B cell (primary cell): ENCODE measurements around the gene OR2L3. TPM values are rescaled to one million over a fixed set of nuclear protein-coding genes. Genes with fewer than 3 reads are reported as not detected.

Experiments
- ATAC-seq: fragments of 200-7000 bp; cut with Tn5 transposase; one replicate; pipeline ENCODE4 v1.10.0; 2021; ENCODE audit warnings: low read depth, mild to moderate bottlenecking, moderate number of reproducible peaks, moderate library complexity
- CTCF ChIA-PET: fragments of 350-600 bp; sonication (Branson Sonifier 250); formaldehyde crosslinking; loops from one replicate; lab custom pipeline; 2021; ENCODE audit warnings: antibody characterized with exemption, inconsistent platforms; lab: Charles Lee
- POLR2A ChIA-PET: fragments of 350-600 bp; sonication (Branson Sonifier 250); formaldehyde crosslinking; loops from one replicate; lab custom pipeline; 2021; ENCODE audit warnings: antibody characterized with exemption; lab: Charles Lee
- DNase-seq: peaks from one replicate; pipeline ENCODE4 v3.0.0; 2013
- H2AFZ ChIP-seq: 2 replicates; pipeline ENCODE4 v1.6.1; 2012; ENCODE audit warnings: mild to moderate bottlenecking, low read depth, low read length; ENCODE audit not compliant: insufficient read depth, poor library complexity, severe bottlenecking
- H3K27ac ChIP-seq, 2 donors: 1 replicate in 1 of 2; 2 replicates in 1 of 2; pipeline ENCODE4 v1.5.1; 2012 to 2013; ENCODE audit warnings: low read length in 2 of 2, mild to moderate bottlenecking in 2 of 2, moderate library complexity in 1 of 2
- H3K27me3 ChIP-seq, 4 experiments: fragments of 200-600 bp in 1 of 4; sonication (generic) in 1 of 4; replicated peaks in 1 of 4; 1 replicate in 2 of 4; 2 replicates in 2 of 4; pipeline versions ENCODE4 v1.6.1 to v1.7.0; 2013 to 2016; ENCODE audit warnings: low read length in 3 of 4, mild to moderate bottlenecking in 2 of 4, mixed read lengths in 1 of 4, moderate library complexity in 1 of 4; ENCODE audit not compliant: insufficient read depth in 4 of 4, control insufficient read depth in 3 of 4; ENCODE audit errors: control extremely low read depth in 1 of 4
- H3K36me3 ChIP-seq, 2 experiments: replicated peaks in 1 of 2; 1 replicate in 1 of 2; 2 replicates in 1 of 2; pipeline versions ENCODE4 v1.6.1 to v1.7.1; 2013; ENCODE audit warnings: low read length in 1 of 2; ENCODE audit not compliant: insufficient read depth in 2 of 2, control insufficient read depth in 1 of 2; ENCODE audit errors: control extremely low read depth in 1 of 2, extremely low read depth in 1 of 2
- H3K4me1 ChIP-seq, 2 donors: fragments of 200-600 bp in 1 of 2; sonication (generic) in 1 of 2; 1 replicate in 1 of 2; 2 replicates in 1 of 2; pipeline versions ENCODE4 v1.5.1 to v1.6.1; 2013 to 2017; ENCODE audit warnings: low read length in 2 of 2; ENCODE audit not compliant: control insufficient read depth in 2 of 2, insufficient read depth in 2 of 2
- H3K4me2 ChIP-seq: replicated peaks from 2 replicates; pipeline ENCODE3; 2012; ENCODE audit warnings: mild to moderate bottlenecking, low read depth, low read length; ENCODE audit not compliant: poor library complexity, severe bottlenecking
- H3K4me3 ChIP-seq, 5 experiments: fragments of 200-600 bp in 1 of 5; sonication (generic) in 1 of 5; 1 replicate in 3 of 5; 2 replicates in 2 of 5; pipeline versions ENCODE4 v1.5.1 to v1.7.0; 2011 to 2016; ENCODE audit warnings: low read length in 4 of 5, mild to moderate bottlenecking in 4 of 5, low read depth in 2 of 5, control low read depth in 1 of 5, moderate library complexity in 1 of 5; ENCODE audit not compliant: insufficient read depth in 1 of 5; ENCODE audit errors: control extremely low read depth in 1 of 5, extremely low read depth in 1 of 5
- H3K79me2 ChIP-seq: fragments of 200-600 bp; sonication (generic); one replicate; pipeline ENCODE4 v1.6.0; 2016; ENCODE audit warnings: low read length; ENCODE audit not compliant: control insufficient read depth, insufficient read depth
- H3K9ac ChIP-seq: fragments of 200-600 bp; sonication (generic); 2 replicates; pipeline ENCODE4 v1.6.1; 2017; ENCODE audit warnings: mild to moderate bottlenecking, low read length, moderate library complexity
- H3K9me3 ChIP-seq, 3 donors: one replicate each; pipeline versions ENCODE4 v1.6.1 to v1.7.1; 2013; ENCODE audit warnings: low read length in 2 of 3; ENCODE audit not compliant: control insufficient read depth in 2 of 3, insufficient read depth in 1 of 3; ENCODE audit errors: control extremely low read depth in 1 of 3
- H4K20me1 ChIP-seq: 2 replicates; pipeline ENCODE4 v1.6.0; 2012; ENCODE audit warnings: mild to moderate bottlenecking, low read length; ENCODE audit not compliant: insufficient read depth, control insufficient read depth, poor library complexity, severe bottlenecking
- H3K27ac Mint-ChIP-seq: one replicate; pipeline ENCODE4 v1.8.0; 2021; ENCODE audit warnings: mixed read lengths
- H3K27me3 Mint-ChIP-seq: one replicate; pipeline ENCODE4 v1.8.0; 2021; ENCODE audit warnings: mixed read lengths
- H3K4me1 Mint-ChIP-seq: one replicate; pipeline ENCODE4 v1.8.0; 2021; ENCODE audit warnings: mixed read lengths
- H3K4me3 Mint-ChIP-seq: one replicate; pipeline ENCODE4 v1.8.0; 2021; ENCODE audit warnings: mixed read lengths
- H3K9me3 Mint-ChIP-seq: one replicate; pipeline ENCODE4 v1.8.0; 2022; ENCODE audit warnings: mixed read lengths; ENCODE audit not compliant: insufficient read depth
- EZH2 ChIP-seq: IDR thresholded peaks from 2 replicates; pipeline ENCODE4 v1.6.1; 2012; ENCODE audit warnings: borderline replicate concordance, low read depth, mild to moderate bottlenecking, moderate library complexity, low read length; ENCODE audit not compliant: insufficient read depth, poor library complexity, severe bottlenecking
- WGBS: methylation state at CpG from one replicate; pipeline ENCODE4 v1.1.5; 2013; ENCODE audit warnings: missing lambda C conversion rate; ENCODE audit not compliant: insufficient coverage; 5-methylcytosine and 5-hydroxymethylcytosine counted together
- intact Hi-C: fragments of 100-400 bp; cut with micrococcal nuclease; formaldehyde crosslinking; loops from one replicate; pipeline ENCODE4 v1.10.0; 2022
- polyA plus RNA-seq: library from polyadenylated mRNA; depleted of rRNA; stranded (reverse); fragments of >200 nt; gene quantifications from 2 replicates; pipeline ENCODE4 v1.2.3, GENCODE V29; 2012
- total RNA-seq, 2 donors: library from RNA; stranded (reverse); fragments of 120-200 nt in 1 of 2; gene quantifications; 1 replicate in 1 of 2; 2 replicates in 1 of 2; pipeline versions ENCODE4 v1.2.3 to v1.2.4, GENCODE V29; 2013 to 2022
- TF ChIP-seq, protein P1 (sequence below): fragments of 200-600 bp; IDR thresholded peaks from one replicate; pipeline ENCODE4 v1.8.0; 2022; ENCODE audit warnings: antibody characterized with exemption, mild to moderate bottlenecking

Gene OR2L3
- total and polyA plus RNA-seq, 2 donors (not counting 1 experiment from before 2014, with no cell fraction given), result 0.42 TPM; not detected in 1

DNA sequence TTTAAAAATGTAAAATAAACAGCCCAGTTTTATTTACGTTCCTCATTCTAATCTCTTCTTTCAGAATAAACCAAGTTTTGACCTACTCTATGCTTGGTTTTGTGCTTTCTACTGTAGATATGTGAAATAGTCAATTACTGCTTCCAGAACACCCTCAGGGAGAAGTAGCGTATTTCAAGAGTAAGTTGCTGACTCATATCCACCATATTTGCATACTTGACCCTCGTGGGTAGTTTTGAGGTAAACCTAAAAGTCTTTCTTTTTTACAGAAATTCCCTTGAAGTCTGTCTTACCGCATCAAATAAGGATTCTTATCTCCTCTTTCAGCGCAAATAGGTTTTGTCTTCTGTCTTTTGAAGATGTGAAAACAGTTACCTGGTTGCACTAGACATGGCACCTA, 1.4 kb upstream of the OR2L3 start:
- no peaks in the 10 kb centered on the region for H3K27me3 Mint-ChIP-seq
- no peak overlapping the region for H3K9ac ChIP-seq
- H3K4me1 ChIP-seq, result no peaks in the 10 kb centered on the region
- CTCF ChIA-PET, result no interaction called here
- intact Hi-C loops, result no loop called here
- no peak overlapping the region for H3K4me2 ChIP-seq
- no peak overlapping the region for H2AFZ ChIP-seq
- no peak overlapping the region for H3K27ac Mint-ChIP-seq
- no peaks in the 10 kb centered on the region for H3K27me3 ChIP-seq
- H3K4me1 Mint-ChIP-seq, result no peaks in the 10 kb centered on the region
- H3K27ac ChIP-seq, result no peak overlapping the region
- DNase-seq (no peak), ATAC-seq (no peak)
- TF ChIP-seq EZH2, result no peak
- TF ChIP-seq, protein P1, sequence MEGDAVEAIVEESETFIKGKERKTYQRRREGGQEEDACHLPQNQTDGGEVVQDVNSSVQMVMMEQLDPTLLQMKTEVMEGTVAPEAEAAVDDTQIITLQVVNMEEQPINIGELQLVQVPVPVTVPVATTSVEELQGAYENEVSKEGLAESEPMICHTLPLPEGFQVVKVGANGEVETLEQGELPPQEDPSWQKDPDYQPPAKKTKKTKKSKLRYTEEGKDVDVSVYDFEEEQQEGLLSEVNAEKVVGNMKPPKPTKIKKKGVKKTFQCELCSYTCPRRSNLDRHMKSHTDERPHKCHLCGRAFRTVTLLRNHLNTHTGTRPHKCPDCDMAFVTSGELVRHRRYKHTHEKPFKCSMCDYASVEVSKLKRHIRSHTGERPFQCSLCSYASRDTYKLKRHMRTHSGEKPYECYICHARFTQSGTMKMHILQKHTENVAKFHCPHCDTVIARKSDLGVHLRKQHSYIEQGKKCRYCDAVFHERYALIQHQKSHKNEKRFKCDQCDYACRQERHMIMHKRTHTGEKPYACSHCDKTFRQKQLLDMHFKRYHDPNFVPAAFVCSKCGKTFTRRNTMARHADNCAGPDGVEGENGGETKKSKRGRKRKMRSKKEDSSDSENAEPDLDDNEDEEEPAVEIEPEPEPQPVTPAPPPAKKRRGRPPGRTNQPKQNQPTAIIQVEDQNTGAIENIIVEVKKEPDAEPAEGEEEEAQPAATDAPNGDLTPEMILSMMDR, result no peak
- no peaks in the 10 kb centered on the region for H4K20me1 ChIP-seq
- H3K79me2 ChIP-seq, result no peaks in the 10 kb centered on the region
- no CpG with 5 or more reads among the region's 5 CpGs for WGBS
- H3K36me3 ChIP-seq, result no peaks in the 10 kb centered on the region
- peaks cover 4% of the 10 kb centered on the region for H3K9me3 Mint-ChIP-seq
- POLR2A ChIA-PET, result no interaction called here
- no peak overlapping the region for H3K4me3 ChIP-seq
- H3K9me3 ChIP-seq, result peaks cover 0 to 6% (median 0%) of the 10 kb centered on the region in 3 donors
- no peak overlapping the region for H3K4me3 Mint-ChIP-seq

DNA sequence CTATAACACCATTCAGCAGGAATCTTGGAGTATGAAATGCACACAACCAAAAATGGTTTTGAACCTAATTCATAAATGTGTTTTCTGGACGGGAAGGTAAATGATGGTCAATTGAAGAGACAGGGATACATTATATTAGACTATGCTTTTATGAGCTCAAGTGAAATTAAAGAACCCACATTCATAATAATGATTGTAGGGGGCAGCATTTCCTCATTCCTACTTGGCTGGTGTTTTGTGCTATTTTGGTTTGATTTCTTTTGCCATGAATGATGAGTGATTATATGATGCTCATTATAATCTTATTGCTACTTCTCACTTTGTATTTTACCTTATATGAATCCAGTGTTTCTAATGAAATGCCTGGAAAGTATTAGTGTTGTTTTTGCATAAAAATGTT, 372 bp downstream of the OR2L3 start:
- Mint-ChIP-seq H3K27me3 (no peaks in the 10 kb centered on the region), H3K4me1 (no peaks in the 10 kb centered on the region), H3K27ac (no peak overlapping the region), H3K4me3 (no peak overlapping the region), H3K9me3 (peaks cover 4% of the 10 kb centered on the region)
- no peaks in the 10 kb centered on the region for H4K20me1 ChIP-seq
- peaks cover 0 to 6% (median 0%) of the 10 kb centered on the region in 3 donors for H3K9me3 ChIP-seq
- no peak for ATAC-seq
- no peak for DNase-seq
- no peak overlapping the region for H3K27ac ChIP-seq
- no CpG with 5 or more reads among the region's 1 CpG for WGBS
- no peak overlapping the region for H3K9ac ChIP-seq
- TF ChIP-seq, protein P1, result no peak
- TF ChIP-seq EZH2, result no peak
- H3K79me2 ChIP-seq, result no peaks in the 10 kb centered on the region
- H3K4me2 ChIP-seq, result no peak overlapping the region
- H3K36me3 ChIP-seq, result no peaks in the 10 kb centered on the region
- no peaks in the 10 kb centered on the region for H3K4me1 ChIP-seq
- no peak overlapping the region for H3K4me3 ChIP-seq
- intact Hi-C loops, result no loop called here
- no peaks in the 10 kb centered on the region for H3K27me3 ChIP-seq
- POLR2A ChIA-PET, result no interaction called here
- H2AFZ ChIP-seq, result no peak overlapping the region
- CTCF ChIA-PET, result no interaction called here
